ENCODE measurements around the gene URM1.

Gene URM1

GRCh38 chr9:128349125-128349524, 22.0 kb upstream of the URM1 start:
- DNase-seq (ENCODE audit: low read depth in 2 of 2) = no peak

- DNase-seq (ENCODE audit: low read depth in 2 of 2) = no peak
Measured at GRCh38 chr9:128349772-128350171, 21.4 kb upstream of the URM1 start.

GRCh38 chr9:128355451-128355850, 15.7 kb upstream of the URM1 start:
- no peak for DNase-seq (ENCODE audit: low read depth in 2 of 2)

GRCh38 chr9:128358090-128358489, 13.1 kb upstream of the URM1 start:
- DNase-seq (ENCODE audit: low read depth in 2 of 2) = no peak

- no peak for DNase-seq (ENCODE audit: low read depth in 2 of 2)
Measured at GRCh38 chr9:128358861-128359260, 12.3 kb upstream of the URM1 start.

- DNase-seq (ENCODE audit: low read depth in 2 of 2) = no peak
Measured at GRCh38 chr9:128360826-128361225, 10.3 kb upstream of the URM1 start.

GRCh38 chr9:128361296-128361985, 9.7 kb upstream of the URM1 start:
- no peak for DNase-seq (ENCODE audit: low read depth in 2 of 2)

- peak; percentile 34 to 42 for DNase-seq (ENCODE audit: low read depth in 2 of 2)
Measured at GRCh38 chr9:128361986-128362646, 9.1 kb upstream of the URM1 start.

- no peak for DNase-seq (ENCODE audit: low read depth in 2 of 2)
Measured at GRCh38 chr9:128362774-128363173, 8.4 kb upstream of the URM1 start.

GRCh38 chr9:128365525-128365924, 5.6 kb upstream of the URM1 start:
- DNase-seq (ENCODE audit: low read depth in 2 of 2) = no peak

- DNase-seq (ENCODE audit: low read depth in 2 of 2) = no peak
Measured at GRCh38 chr9:128369024-128369706, 2.0 kb upstream of the URM1 start.

GRCh38 chr9:128370367-128370751, 815 bp upstream of the URM1 start:
- no peak for DNase-seq (ENCODE audit: low read depth in 2 of 2)

GRCh38 chr9:128371630-128372117, 500 bp downstream of the URM1 start:
- no peak for DNase-seq (ENCODE audit: low read depth in 2 of 2)

- DNase-seq (ENCODE audit: low read depth in 2 of 2) = no peak
Measured at GRCh38 chr9:128372188-128372641, 1.0 kb downstream of the URM1 start.

- DNase-seq (ENCODE audit: low read depth in 2 of 2) = no peak
Measured at GRCh38 chr9:128372784-128373183, 1.6 kb downstream of the URM1 start.

- no peak for DNase-seq (ENCODE audit: low read depth in 2 of 2)
Measured at GRCh38 chr9:128374221-128374675, 3.1 kb downstream of the URM1 start.

GRCh38 chr9:128375865-128376264, 4.7 kb downstream of the URM1 start:
- no peak for DNase-seq (ENCODE audit: low read depth in 2 of 2)

- DNase-seq (ENCODE audit: low read depth in 2 of 2) = no peak
Measured at GRCh38 chr9:128382261-128382660, 11.1 kb downstream of the URM1 start.

- no peak for DNase-seq (ENCODE audit: low read depth in 2 of 2)
Measured at GRCh38 chr9:128383007-128383753, 12.0 kb downstream of the URM1 start.

- DNase-seq (ENCODE audit: low read depth in 2 of 2) = no peak
Measured at GRCh38 chr9:128383791-128384190, 12.6 kb downstream of the URM1 start.

- DNase-seq (ENCODE audit: low read depth in 2 of 2) = no peak
Measured at GRCh38 chr9:128384801-128385495, 13.8 kb downstream of the URM1 start.

Measured in stimulated activated CD8-positive, alpha-beta memory T cell treated with anti-CD3 and anti-CD28 coated beads, Interleukin-2, amount 100 ng/mL, for 1 hour (primary cell).